ENCODE data around the gene PHTF2. TPM values are rescaled to one million over a fixed set of nuclear protein-coding genes. Genes with fewer than 3 reads are reported as not detected.

Gene PHTF2
- total RNA-seq, 4 donors from 2014 or later = 15.1 to 28.8 (median 20.1) TPM

DNA sequence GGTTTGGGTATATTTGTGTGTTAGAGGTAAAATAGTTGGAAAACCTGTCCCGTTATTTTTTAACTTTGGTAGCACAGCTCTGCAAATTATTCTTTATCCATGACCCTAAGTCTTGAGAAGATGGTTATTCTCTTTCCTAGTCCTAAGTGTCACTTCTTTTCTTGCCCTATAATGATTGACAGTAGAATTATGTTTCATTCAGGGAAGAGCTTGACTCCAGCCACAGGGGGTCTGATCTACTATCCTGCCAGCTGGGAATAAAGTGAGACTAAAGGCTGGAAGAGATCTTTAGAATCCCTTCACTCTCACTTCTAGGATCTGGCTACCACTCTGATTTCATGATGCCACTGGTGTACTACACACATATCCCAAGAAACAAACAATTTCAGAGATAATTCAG, 90.4 kb downstream of the PHTF2 start:
- H3K9me3 ChIP-seq = no peaks in the 10 kb centered on the region
- H3K27me3 ChIP-seq = no peaks in the 10 kb centered on the region
- 83 to 100% methylated on average over 1 of the region's 1 CpG for WGBS, 2 donors (ENCODE audit: low coverage in 1 of 2)
- ATAC-seq = no peak
- no peaks in the 10 kb centered on the region for H3K36me3 ChIP-seq
- no peak overlapping the region for H3K4me3 ChIP-seq
- peaks cover 0 to 9% (median 0%) of the 10 kb centered on the region in 3 donors for H3K4me1 ChIP-seq
- no peak overlapping the region for H3K27ac ChIP-seq
- TF ChIP-seq POLR2AphosphoS5 (IDR thresholded peaks at IDR 0.05) (no peak), EP300 (IDR thresholded peaks at IDR 0.05) (no peak), POLR2A (IDR thresholded peaks at IDR 0.05) (no peak)
- TF ChIP-seq, protein P1, sequence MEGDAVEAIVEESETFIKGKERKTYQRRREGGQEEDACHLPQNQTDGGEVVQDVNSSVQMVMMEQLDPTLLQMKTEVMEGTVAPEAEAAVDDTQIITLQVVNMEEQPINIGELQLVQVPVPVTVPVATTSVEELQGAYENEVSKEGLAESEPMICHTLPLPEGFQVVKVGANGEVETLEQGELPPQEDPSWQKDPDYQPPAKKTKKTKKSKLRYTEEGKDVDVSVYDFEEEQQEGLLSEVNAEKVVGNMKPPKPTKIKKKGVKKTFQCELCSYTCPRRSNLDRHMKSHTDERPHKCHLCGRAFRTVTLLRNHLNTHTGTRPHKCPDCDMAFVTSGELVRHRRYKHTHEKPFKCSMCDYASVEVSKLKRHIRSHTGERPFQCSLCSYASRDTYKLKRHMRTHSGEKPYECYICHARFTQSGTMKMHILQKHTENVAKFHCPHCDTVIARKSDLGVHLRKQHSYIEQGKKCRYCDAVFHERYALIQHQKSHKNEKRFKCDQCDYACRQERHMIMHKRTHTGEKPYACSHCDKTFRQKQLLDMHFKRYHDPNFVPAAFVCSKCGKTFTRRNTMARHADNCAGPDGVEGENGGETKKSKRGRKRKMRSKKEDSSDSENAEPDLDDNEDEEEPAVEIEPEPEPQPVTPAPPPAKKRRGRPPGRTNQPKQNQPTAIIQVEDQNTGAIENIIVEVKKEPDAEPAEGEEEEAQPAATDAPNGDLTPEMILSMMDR (IDR thresholded peaks at IDR 0.05) = no peak

GRCh38 chr7:77893813-77894212, 95.2 kb downstream of the PHTF2 start:
- no peaks in the 10 kb centered on the region for H3K4me1 ChIP-seq
- no peaks in the 10 kb centered on the region for H3K9me3 ChIP-seq
- TF ChIP-seq POLR2A (IDR thresholded peaks at IDR 0.05) (no peak), EP300 (IDR thresholded peaks at IDR 0.05) (no peak), POLR2AphosphoS5 (IDR thresholded peaks at IDR 0.05) (no peak)
- TF ChIP-seq, protein P1 (IDR thresholded peaks at IDR 0.05) = no peak
- no peaks in the 10 kb centered on the region for H3K27me3 ChIP-seq
- H3K36me3 ChIP-seq = no peaks in the 10 kb centered on the region
- H3K4me3 ChIP-seq = no peak overlapping the region
- WGBS, 2 donors (ENCODE audit: low coverage in 1 of 2) = 93 to 100% methylated on average over 3 of the region's 3 CpGs
- no peak for ATAC-seq
- no peak overlapping the region for H3K27ac ChIP-seq

- Histone ChIP-seq H3K9me3 (no peaks in the 10 kb centered on the region), H3K36me3 (no peaks in the 10 kb centered on the region), H3K4me3 (no peak overlapping the region), H3K27me3 (no peaks in the 10 kb centered on the region), H3K27ac (no peak overlapping the region), H3K4me1 (no peaks in the 10 kb centered on the region)
- TF ChIP-seq, protein P1 (IDR thresholded peaks at IDR 0.05) = no peak
- no peak for TF ChIP-seq POLR2A (IDR thresholded peaks at IDR 0.05)
- no peak for TF ChIP-seq POLR2AphosphoS5 (IDR thresholded peaks at IDR 0.05)
- TF ChIP-seq EP300 (IDR thresholded peaks at IDR 0.05) = no peak
- ATAC-seq = no peak
- WGBS, 2 donors (ENCODE audit: low coverage in 1 of 2) = 90 to 95% methylated on average over 2 of the region's 2 CpGs
Observed at GRCh38 chr7:77894574-77895091, 96.1 kb downstream of the PHTF2 start.

GRCh38 chr7:77895905-77896304, 97.3 kb downstream of the PHTF2 start:
- Histone ChIP-seq H3K9me3 (no peaks in the 10 kb centered on the region), H3K4me1 (no peaks in the 10 kb centered on the region), H3K36me3 (no peaks in the 10 kb centered on the region), H3K27ac (no peak overlapping the region), H3K27me3 (no peaks in the 10 kb centered on the region), H3K4me3 (no peak overlapping the region)
- WGBS, 2 donors (ENCODE audit: low coverage in 1 of 2) = 97 to 100% methylated on average over 3 of the region's 3 CpGs
- no peak for TF ChIP-seq POLR2A (IDR thresholded peaks at IDR 0.05)
- no peak for TF ChIP-seq EP300 (IDR thresholded peaks at IDR 0.05)
- no peak for ATAC-seq

DNA sequence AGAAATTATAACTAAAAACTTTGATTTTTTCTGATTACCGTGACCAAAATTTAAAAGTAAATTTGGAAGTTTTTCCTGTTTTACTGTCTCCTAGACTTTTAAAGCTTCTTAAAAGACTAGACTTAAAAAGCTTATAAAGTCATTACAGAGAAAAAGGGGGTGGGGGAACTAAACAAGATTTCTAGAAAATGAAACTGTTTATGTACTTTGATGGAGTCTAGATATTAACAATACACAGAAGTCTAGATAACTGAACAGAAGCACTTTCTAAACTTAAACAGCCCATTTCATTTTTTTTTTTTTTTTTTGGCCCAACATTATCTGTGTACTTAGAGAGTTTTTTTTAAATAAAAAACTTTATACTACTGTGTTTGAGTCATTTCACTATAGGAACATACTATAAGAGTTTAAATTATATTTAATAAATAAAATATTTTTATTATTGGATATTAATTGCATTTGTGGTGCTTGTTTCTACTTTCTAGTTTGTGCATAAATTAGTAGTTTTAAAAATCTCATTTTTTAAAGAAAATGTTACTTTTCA, 98.5 kb downstream of the PHTF2 start:
- no peak for ATAC-seq
- H3K4me3 ChIP-seq = no peak overlapping the region
- no peaks in the 10 kb centered on the region for H3K4me1 ChIP-seq
- no peak for TF ChIP-seq POLR2AphosphoS5 (IDR thresholded peaks at IDR 0.05)
- TF ChIP-seq POLR2A (IDR thresholded peaks at IDR 0.05) = no peak
- TF ChIP-seq, protein P1 (IDR thresholded peaks at IDR 0.05) = no peak
- TF ChIP-seq EP300 (IDR thresholded peaks at IDR 0.05) = no peak
- peaks cover 0 to 6% of the 10 kb centered on the region in 2 donors for H3K36me3 ChIP-seq
- 96 to 100% methylated on average over 1 of the region's 1 CpG for WGBS, 2 donors (ENCODE audit: low coverage in 1 of 2)
- no peak overlapping the region for H3K27ac ChIP-seq
- no peaks in the 10 kb centered on the region for H3K27me3 ChIP-seq
- H3K9me3 ChIP-seq = no peaks in the 10 kb centered on the region
